SIG-M5 treated with dmso at 0.1 percent for 504 hours (cell line): ENCODE measurements around the gene BIRC2.
"Not testable (repeated sequence)": the region's sequence is repeated elsewhere in the genome, so short reads cannot be mapped to it uniquely, and the experiment has no call there.

Source experiments
- DNase-seq: peaks from one replicate; lab custom pipeline; 2025; ENCODE audit not compliant: unreplicated experiment; lab: John Stamatoyannopoulos, UW

BIRC2 gene

GRCh38 chr11:102322560-102322959 lies 24.5 kb upstream of the BIRC2 start:
- no peak for DNase-seq

DNA sequence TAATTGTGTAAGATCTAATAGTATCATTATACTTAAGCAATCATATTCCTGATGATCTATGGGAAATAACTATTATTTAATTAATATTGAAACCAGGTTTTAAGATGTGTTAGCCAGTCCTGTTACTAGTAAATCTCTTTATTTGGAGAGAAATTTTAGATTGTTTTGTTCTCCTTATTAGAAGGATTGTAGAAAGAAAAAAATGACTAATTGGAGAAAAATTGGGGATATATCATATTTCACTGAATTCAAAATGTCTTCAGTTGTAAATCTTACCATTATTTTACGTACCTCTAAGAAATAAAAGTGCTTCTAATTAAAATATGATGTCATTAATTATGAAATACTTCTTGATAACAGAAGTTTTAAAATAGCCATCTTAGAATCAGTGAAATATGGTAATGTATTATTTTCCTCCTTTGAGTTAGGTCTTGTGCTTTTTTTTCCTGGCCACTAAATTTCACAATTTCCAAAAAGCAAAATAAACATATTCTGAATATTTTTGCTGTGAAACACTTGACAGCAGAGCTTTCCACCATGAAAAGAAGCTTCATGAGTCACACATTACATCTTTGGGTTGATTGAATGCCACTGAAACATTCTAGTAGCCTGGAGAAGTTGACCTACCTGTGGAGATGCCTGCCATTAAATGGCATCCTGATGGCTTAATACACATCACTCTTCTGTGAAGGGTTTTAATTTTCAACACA lies 23.3 kb upstream of the BIRC2 start:
- no peak for DNase-seq

DNA sequence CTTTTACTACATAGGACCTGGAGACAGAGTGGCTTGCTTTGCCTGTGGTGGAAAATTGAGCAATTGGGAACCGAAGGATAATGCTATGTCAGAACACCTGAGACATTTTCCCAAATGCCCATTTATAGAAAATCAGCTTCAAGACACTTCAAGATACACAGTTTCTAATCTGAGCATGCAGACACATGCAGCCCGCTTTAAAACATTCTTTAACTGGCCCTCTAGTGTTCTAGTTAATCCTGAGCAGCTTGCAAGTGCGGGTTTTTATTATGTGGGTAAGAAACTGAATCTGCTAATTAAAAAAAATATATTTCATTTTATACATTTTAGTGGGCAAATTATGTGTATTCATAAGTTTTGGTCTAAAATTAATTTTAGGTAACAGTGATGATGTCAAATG lies 21.9 kb upstream of the BIRC2 start:
- no peak for DNase-seq

DNA sequence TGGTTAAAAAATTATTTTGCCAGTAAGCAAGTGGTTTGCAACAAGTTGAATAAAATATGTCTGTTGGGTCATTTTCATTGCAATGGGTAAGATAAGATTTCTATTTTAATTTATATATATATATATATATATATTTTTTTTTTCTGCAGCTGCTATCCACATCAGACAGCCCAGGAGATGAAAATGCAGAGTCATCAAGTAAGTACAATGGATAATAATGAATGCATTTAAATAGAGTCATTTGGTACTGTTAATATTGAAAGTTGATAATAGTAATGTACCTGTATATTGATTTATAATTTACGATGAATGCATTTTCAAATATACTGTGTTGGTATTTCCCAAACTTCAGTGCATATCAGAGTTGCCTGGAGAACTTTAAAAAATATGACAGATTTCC lies 18.3 kb upstream of the BIRC2 start:
- no peak for DNase-seq

- DNase-seq, result no peak
Measured at GRCh38 chr11:102330231-102330630, 16.8 kb upstream of the BIRC2 start.

GRCh38 chr11:102331341-102331740 lies 15.7 kb upstream of the BIRC2 start:
- no peak for DNase-seq

DNA sequence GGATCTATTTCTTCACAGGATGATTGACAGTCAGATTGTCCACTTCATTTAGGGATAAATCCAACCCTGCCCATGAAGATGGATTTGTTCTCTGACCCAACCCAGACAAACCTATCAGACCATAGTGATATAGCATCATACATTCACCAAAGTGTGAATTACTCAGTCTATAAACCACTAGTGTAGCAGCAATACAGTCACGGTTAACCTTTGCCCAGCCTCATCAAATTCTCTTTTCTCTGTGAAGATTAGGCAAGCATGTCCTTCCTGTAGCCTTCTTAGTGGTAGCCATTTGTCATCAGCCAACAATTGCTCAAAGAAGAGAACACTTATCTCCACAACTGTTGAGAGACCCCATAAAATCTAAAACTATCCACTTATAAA lies 14.4 kb upstream of the BIRC2 start:
- DNase-seq, result no peak

DNA sequence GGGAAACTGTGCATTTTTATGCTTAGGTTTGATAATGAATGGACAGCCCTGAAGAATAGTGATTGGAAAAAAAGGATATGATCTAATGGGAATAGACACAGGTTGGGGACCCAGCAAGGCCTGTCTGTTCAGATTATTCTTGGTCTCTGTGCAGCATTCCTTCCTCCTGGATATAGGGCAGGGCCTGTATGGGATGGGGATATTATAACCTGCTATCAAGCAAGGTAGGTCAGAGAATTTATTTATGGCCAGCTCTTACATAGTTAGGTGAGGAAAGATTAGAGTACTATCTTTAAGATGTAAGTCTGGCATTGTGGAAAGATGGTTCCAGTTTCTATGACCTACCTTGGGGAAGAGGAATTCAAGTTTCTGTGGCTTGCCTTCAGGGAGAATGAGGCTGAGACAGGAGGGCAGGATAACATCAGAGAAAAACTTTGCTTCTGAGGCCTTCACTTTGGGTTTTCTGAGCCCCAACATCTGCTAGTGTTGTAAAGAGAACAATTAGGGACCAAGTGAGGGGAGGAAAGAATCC lies 8.5 kb upstream of the BIRC2 start:
- no peak for DNase-seq

DNA sequence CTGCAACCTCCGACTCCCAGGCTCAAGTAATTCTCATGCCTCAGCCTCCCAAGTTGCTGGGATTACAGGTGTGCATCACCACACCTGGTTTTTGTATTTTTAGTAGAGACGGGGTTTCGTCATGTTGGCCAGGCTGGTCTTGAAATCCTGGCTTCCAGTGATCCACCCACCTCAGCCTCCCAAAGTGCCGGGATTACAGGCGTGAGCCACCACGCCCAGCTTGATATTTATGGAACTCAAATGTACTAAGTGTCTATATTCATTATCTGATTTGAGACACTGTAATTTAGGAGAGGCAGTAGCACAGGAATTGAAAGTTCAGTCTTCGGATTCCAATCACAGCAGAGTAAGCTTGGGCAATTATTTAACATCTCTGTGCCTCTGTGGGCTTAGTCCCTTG lies 5.7 kb upstream of the BIRC2 start:
- DNase-seq, result not testable (repeated sequence)

- peak; percentile 59 for DNase-seq
Measured at GRCh38 chr11:102341844-102342318, 5.1 kb upstream of the BIRC2 start.

DNA sequence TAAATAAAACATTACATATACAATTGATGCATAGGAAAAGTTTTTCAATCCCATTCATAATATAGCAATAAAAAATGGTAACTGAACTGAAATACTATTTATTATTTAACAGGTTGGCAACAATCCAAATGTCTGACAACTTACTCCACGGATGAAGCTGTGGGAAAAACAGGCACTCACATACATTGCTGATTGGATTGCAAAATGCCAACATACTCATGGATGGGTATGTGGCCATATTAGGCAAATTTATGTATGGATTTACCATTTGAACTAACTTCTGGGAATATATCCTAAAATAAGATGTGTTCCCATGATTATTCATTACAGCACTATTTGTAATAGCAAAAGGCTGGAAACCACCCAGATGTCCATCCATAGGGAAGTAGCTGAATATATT lies 3.2 kb upstream of the BIRC2 start:
- DNase-seq, result no peak

DNA sequence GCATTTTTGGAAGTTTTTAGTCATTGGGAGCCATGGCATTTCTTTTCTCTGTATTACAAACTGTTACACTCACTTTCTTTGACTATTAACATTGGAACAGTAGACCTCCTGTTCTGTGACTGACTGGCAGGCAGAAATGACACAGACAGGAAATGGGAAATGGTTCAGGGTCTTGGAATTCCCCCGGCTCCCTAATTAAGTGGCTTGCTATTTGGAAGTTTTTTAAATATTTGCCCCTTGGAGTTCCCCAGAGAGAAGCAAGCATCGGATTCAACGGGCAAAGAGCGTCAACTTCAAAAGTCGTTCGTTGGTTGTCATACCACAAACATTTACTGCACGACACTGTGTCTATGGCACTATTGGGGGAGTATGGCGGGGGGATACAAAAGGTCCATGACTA lies 1.1 kb upstream of the BIRC2 start:
- no peak for DNase-seq

GRCh38 chr11:102346456-102346747 lies 612 bp upstream of the BIRC2 start:
- DNase-seq, result no peak

- peak; percentile 41 for DNase-seq
Measured at GRCh38 chr11:102347462-102348370, 702 bp downstream of the BIRC2 start.

DNA sequence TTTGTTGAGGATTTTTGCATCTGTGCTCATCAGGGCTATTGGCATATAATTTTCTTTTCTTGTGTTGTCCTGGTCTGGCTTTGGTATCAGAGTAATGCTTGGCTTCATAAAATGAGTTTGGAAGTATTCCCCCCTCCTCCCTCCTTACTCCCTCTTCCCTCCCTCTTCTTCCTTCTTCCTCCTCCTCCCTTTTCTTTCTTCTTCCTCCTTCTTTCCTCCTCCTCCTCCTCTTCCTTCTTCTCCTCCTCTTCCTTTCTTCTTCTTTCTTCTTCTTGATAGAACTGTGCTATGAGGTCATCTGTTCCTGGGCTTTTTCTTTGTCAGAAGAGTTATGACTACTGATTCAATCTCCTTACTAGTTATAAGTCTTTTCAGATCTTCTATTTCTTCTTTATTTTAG lies 10.1 kb downstream of the BIRC2 start:
- DNase-seq, result no peak

GRCh38 chr11:102359372-102359771 lies 12.4 kb downstream of the BIRC2 start:
- no peak for DNase-seq

DNA sequence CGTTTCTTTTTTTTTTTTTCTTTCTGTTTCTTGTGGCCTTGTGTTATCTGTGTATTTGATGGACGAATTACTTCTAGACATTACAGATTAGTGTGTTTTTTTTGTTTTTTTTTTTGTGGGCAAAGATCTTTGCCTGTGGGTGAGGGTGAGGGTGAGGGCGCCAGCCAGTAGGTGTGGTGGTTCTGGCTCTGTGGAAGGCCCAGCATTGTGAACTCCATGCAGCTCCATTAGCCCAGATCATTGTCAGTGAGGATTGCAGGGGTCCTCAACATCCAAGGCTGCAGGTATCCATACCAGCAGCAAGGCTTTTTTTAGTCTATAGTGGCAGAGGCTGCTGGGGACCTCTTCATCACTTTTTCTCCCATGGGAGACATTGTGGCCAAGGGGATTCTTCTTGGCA lies 13.7 kb downstream of the BIRC2 start:
- no peak for DNase-seq

DNA sequence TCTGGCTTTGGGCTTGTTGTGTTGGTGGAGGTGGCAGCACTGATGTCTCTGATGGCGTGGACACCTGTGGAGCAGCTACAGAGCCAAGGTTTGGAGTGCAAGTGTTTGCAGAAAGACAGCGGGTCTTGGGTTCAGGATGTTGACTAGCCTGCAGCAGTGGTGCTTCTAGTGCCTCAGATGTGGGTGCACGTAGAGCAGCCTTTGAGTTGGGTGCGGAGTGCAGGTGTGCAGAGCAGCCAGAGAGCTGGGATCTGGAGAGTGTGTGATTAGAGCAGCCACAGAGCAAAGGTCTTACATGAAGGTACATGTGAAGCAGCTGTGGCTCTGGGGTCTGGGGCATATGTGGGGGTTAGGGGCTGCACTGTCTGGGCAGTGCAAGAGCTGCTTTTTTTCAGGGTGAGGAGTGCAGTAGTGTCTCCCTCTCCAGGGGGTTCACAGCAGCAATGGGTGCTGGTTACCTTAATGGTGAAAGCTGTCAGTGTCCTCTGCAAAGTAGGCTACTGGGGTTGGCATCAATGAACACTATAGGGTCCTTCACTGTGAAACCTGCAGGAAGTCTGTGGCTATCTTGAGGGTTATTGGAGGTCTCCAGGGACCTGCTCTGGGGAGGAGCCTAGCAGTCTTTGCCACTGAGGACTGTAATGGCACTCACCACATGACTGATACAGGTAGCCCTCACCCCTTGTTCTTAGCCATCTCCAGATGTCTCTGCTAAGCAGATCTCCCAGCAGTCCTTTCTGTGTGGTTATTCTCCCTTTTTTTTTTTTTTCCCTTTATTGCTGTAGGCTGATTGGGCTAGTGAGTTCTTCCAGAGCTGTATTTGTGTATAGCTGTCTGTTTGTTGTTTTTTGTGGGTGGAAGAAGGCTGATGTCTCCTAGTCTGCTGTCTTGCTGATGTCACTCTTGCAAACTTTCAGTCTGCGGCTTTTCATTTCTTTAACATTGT lies 14.3 kb downstream of the BIRC2 start:
- DNase-seq, result no peak

- DNase-seq, result no peak
Measured at GRCh38 chr11:102364991-102365390, 18.0 kb downstream of the BIRC2 start.

- peak; percentile 19 for DNase-seq
Measured at GRCh38 chr11:102367364-102367763, 20.4 kb downstream of the BIRC2 start.

GRCh38 chr11:102368472-102368871 lies 21.5 kb downstream of the BIRC2 start:
- no peak for DNase-seq
